ENCODE data around the gene VPS8.

VPS8 gene

DNA sequence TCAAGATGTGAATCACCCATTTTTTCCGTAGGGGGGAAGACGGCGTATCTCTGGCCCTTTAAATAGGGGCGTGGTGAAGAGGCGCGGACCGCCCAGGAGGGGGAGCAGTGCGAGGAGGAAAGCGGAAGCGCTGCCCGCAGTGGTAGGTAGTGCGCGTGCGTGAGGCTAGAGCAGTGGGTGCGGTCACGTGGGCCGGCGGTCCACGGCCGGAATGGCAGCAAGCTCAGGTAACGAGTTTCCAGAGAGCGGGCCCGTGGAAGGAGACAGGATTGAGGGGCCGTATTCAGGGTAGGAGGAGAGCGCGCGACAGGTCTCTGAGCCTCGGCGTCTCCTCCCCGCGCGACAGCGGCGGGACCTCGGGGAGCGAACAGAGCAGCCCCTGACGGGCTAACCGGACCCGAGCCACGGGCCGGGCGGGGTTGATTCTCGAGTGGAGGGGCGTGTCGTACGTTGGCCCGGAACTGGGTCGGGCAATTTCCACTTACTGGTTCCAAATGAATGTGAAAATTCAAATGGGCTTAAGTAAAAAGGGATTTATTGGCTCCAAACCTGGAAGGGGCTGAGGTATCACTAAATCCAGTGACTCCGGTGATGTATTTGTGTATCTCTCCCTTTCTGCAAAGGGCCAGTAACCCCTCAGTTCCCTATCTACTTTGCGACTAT, at the start of gene VPS8:
Gene VPS8, plus strand, starts transcription at position 168 of the 663 bp plus-strand sequence. CDS start 12,467 bp downstream, outside the sequence.
- DNase-seq = peak; percentile 97

DNA sequence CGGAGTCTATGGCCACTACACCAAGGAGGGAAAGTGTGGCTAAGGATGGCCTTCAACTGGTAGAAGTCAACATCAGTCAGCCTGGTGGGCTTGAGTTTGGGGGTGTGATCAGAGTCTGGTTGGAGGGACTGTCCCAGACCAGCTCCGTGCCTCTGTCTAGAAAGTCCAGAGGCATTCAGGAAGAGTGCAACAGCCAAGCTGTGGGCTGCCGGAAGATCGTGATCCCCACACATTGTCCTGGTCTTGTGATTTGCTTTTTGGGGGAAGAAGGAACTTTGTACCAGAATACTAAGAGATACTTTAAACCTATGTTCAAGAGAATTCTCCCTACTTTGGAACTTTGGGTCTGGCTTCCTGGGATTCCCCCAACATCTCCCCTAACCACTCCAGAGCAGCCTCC, 47.8 kb upstream of the VPS8 start:
- DNase-seq = no peak

- no peak for DNase-seq
These were observed 46.8 kb upstream of the VPS8 start for GRCh38 chr3:184765047-184765729.

DNA sequence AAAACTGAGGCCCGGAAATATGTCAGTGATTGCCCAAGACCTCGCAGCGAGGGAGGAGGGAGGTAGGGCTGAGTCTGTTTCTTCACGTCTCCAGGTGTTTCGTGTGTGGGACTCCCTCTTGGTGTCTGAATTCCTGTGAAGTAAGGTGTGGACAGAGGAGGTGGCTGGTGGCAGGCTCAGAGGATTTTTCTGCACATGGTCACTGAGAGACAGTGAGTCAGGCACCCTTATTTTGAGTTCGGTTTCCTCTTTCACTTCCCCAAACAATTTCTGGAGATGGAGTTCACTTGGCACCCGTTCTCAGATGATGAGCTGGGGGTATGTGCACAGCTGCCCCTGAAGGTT, 46.3 kb upstream of the VPS8 start:
- DNase-seq = no peak

GRCh38 chr3:184766555-184767261, 45.3 kb upstream of the VPS8 start:
- no peak for DNase-seq

DNA sequence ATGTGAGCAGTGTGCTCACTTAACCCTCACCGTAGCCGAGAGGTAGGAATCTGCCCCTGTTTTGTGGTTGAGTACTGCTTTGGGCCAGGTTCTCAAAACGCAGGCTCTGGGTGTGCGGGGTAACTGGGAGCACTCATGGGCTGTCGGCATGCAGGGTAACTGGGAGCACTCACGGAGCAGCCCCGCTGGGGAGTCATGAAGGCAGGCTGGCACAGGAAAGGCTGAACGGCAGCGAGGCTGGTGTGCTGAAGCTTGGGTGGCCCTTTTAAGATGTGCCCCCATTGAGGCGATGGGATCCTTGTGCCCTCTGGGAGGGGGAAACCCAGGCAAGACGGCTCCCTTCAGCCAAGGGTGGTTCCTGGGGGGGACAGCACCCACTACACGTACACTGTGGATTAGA, 44.6 kb upstream of the VPS8 start:
- no peak for DNase-seq

DNA sequence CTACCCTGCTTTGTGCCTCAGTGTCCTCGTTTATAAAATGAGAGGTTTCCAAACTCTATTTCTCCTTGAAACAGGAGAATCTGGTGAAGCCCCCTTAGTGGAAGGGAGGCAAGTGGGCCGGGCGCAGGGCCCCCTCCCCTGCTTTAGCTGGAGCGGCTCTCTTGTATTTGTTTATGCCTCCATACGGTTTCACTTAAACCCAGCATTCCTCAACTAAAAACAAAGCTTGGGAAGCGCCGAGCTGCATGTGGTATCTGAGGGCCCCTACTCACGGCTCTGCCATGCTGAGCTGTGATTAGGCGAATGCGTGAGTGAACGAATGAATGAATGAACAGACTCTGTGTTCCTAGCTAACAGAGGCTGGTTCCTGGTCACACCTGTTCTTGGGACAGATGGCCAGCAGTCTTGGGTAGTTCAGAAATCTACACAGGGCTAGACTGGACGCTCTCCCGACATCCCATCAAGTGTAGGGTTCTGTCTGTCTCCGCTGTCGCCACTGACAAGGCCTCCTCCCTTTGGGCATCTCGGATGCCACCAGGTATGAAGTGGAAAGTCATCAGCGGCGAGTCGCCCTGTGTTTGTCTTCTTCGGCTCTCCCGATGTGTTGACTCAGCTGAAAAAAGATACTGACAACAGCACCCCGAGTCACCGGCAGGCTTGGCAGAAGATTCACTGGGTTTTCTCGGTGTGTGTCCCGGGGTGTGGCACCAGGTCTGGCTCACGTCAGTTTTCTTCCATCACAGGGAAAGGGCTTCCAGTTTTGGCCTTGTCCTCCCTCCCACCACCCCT, 42.4 kb upstream of the VPS8 start:
- DNase-seq = no peak

- DNase-seq = no peak
These were observed 41.4 kb upstream of the VPS8 start for GRCh38 chr3:184770541-184770940.

- no peak for DNase-seq
These were observed 40.5 kb upstream of the VPS8 start for GRCh38 chr3:184771301-184772127.

DNA sequence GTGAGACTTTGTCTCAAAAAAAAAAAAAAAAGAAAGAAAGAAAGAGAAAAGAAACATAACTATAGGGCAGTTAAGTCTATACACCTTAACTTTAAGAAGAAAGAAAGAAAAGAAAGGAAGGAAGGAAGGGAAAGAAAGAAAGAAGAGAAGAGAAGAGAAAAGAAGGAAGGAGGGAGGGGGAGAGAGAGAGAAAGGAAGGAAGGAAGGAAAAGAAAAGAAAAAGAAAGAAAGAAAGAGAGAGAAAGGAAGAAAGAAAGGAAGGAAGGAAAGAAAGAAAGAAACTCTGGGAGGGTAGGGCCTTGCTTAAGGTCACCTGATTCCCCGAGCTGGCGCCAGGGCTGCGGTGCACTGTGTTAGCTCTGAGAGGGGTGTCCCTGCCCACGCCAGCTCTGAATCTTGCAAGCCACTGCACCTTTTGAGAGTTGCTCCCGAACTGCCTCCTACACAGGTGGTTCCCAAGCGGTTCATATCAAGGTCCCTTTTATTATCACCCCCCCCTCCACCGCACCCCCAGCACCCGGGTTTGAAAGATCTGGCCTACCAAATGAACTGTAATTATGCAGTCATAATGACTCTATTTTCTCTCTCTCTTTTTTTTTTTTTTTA, 39.2 kb upstream of the VPS8 start:
- no peak for DNase-seq

DNA sequence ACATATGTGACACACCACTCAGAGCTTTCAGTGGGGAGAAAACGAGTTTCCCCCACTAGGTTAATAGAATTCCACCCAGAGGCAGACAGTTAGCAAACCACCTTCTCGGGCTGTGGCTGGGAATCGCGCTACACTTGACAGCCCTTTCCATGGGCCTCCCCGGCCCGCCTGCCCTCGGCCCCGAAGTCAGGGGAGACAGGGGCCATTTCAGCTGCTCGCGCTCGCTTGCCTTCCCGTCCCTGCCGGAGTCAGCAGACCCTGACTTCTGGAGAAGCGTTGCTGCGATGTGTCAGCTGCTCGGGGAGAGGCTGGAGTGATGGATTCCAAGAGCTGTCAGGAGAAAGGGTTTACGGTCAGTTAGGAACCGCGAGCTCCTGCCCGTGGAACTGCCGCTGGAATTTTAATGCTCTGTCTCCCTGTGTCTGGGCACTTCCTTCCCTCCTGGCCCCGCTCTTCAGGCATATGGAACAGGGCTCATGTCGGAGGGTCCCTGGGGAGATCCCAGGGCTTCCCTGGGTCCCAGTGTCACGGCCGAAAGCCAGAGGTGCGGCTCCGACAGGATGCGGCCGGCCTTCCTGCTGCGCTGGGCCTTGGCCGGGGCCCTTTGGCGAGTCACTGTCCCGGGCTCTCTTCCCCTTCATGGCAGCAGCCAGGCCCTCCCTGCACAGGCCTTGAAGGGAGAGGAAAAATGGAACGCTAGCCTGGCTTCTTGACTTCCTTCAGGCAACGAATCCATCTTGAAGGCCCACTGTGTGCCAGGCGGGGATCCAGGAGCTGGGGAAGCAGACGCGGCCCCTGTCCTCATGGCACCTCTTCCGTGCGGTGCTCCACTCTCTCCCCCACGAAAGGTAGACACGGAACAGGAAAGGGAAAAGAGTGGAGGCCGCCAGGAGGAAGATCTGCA, 38.4 kb upstream of the VPS8 start:
- no peak for DNase-seq

DNA sequence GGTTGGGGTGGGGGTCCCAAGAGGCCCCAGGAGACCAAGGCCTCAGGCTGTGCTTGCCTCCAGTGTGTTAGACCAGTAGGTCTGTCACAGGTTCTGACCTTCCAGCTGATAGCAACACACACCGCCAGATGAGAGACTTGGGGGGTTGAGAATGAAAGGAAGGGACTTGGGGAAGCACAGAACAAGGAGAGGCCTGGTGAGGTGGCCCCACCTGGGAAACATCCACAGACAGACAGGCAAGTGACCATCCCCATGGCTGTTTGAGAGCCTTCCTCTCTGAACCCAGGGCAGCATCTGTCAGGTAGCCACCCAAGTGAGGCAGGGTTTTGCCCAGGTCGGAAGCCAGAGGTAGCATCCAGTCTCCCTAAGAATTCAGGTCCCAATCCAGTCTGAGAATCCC, 35.0 kb upstream of the VPS8 start:
- DNase-seq = no peak

GRCh38 chr3:184777566-184778356, 34.2 kb upstream of the VPS8 start:
- DNase-seq = peak; percentile 97

- peak; percentile 59 for DNase-seq
These were observed 33.3 kb upstream of the VPS8 start for GRCh38 chr3:184778426-184779332.

- DNase-seq = no peak
These were observed 30.9 kb upstream of the VPS8 start for GRCh38 chr3:184780981-184781515.

DNA sequence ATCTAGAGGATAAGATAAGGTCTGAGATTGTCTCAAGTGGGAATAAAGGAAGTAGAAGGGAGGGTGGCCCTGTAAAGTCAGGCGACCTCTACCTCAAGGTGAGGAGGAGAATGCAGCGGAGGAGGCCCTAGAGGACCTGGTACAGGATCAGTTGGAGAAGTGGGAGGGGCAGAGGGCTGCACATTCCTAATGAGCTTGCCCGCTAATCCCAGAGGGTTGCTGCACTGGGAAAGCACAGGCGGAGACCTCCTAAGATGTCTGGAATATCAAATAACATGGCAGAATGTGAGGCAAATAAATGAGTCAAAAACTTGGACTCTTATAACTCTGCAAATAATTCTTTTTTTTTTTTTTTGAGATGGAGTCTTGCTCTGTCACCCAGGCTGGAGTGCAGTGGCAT, 30.2 kb upstream of the VPS8 start:
- no peak for DNase-seq

- no peak for DNase-seq
These were observed 28.6 kb upstream of the VPS8 start for GRCh38 chr3:184783319-184783718.

DNA sequence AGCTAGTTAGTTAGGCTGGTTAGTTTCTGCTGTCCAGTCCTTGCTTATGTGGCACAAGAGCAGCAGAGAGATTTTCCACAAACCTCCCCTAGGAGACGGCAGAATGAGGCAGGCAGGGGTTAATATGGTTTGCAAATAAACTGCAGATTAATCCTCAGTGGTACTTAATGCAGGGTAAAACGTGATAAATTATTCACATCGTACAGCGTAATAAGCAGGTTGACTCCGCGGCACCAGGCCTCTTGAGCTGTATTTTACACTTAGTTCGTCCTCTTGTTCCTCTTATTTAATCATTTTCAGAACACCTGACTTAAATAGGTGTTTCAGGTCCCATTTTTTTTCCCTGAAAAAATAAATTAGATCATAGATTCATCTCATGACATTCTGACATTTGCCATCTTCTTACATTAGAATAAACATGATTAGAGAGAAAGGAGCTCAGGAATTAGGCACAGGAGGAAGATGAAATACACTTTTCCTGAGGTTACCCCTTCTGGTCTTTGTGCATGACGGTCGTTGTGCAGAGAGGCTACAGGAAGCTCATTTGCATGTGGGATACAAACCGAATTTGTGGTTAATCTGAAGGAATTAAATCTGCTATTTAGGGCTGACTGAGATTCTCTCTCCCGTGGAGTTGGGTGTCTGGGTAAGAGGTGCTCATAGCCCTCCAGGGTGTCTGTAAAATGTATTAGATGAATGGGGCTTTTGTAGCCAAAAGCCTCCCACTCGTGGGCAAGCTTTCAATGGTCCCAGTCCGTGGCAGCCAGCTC, 27.1 kb upstream of the VPS8 start:
- no peak for DNase-seq
